DND-41 (cell line): ENCODE measurements around the gene NDOR1.

ENCODE experiments used
- ATAC-seq: fragments of 200-7000 bp; cut with Tn5 transposase; 3 replicates; pipeline ENCODE4 v1.9.1; 2021; ENCODE audit warnings: low read depth; ENCODE audit not compliant: insufficient read depth
- DNase-seq: peaks from one replicate; pipeline ENCODE4 v3.0.0-alpha.2; 2020
- H2AFZ ChIP-seq: 2 replicates; pipeline ENCODE4 v1.6.0; 2012; ENCODE audit warnings: low read depth, low read length
- H3K27ac ChIP-seq: 2 replicates; pipeline ENCODE4 v1.5.1; 2012; ENCODE audit warnings: low read length, inconsistent platforms
- H3K27me3 ChIP-seq: fragments of 200-600 bp; sonication (generic); 2 replicates; pipeline ENCODE4 v1.6.0; 2012; ENCODE audit warnings: low read length, mild to moderate bottlenecking, inconsistent platforms; ENCODE audit not compliant: insufficient read depth, poor library complexity
- H3K36me3 ChIP-seq: 2 replicates; pipeline ENCODE4 v1.5.1; 2012; ENCODE audit warnings: low read length, inconsistent platforms; ENCODE audit not compliant: insufficient read depth
- H3K4me1 ChIP-seq: 2 replicates; pipeline ENCODE4 v1.5.1; 2012; ENCODE audit warnings: mild to moderate bottlenecking, low read length; ENCODE audit not compliant: insufficient read depth
- H3K4me2 ChIP-seq: 2 replicates; pipeline ENCODE4 v1.6.0; 2012; ENCODE audit warnings: mild to moderate bottlenecking, moderate library complexity, low read length, inconsistent platforms; ENCODE audit not compliant: insufficient read depth
- H3K4me3 ChIP-seq, 2 experiments: fragments of 200-600 bp in 1 of 2; shearing (Covaris generic) in 1 of 2; 2 replicates each; pipeline ENCODE4 v1.5.1; 2012 to 2016; ENCODE audit warnings: inconsistent platforms in 2 of 2, low read length in 2 of 2, mild to moderate bottlenecking in 2 of 2, low read depth in 1 of 2, moderate library complexity in 1 of 2
- H3K79me2 ChIP-seq: 2 replicates; pipeline ENCODE4 v1.6.0; 2012; ENCODE audit warnings: low read length, inconsistent platforms; ENCODE audit not compliant: insufficient read depth
- H3K9ac ChIP-seq: 2 replicates; pipeline ENCODE4 v1.6.0; 2012; ENCODE audit warnings: low read depth, mild to moderate bottlenecking, inconsistent platforms, low read length, moderate library complexity
- H3K9me3 ChIP-seq: 2 replicates; pipeline ENCODE4 v1.5.1; 2012; ENCODE audit warnings: low read length, moderate library complexity, mild to moderate bottlenecking, inconsistent platforms; ENCODE audit not compliant: insufficient read depth, severe bottlenecking
- H4K20me1 ChIP-seq: 2 replicates; pipeline ENCODE4 v1.6.0; 2012; ENCODE audit warnings: low read length; ENCODE audit not compliant: insufficient read depth
- CTCF ChIP-seq: IDR thresholded peaks from 2 replicates; pipeline ENCODE4 v1.5.1; 2012; ENCODE audit warnings: borderline replicate concordance, low read length, moderate library complexity, mild to moderate bottlenecking; ENCODE audit not compliant: poor library complexity, severe bottlenecking; ENCODE audit errors: extremely low read depth
- EZH2 ChIP-seq: IDR thresholded peaks from 3 replicates; pipeline ENCODE4 v1.6.1; 2012; ENCODE audit warnings: borderline replicate concordance, low read depth, mild to moderate bottlenecking, moderate library complexity, low read length, inconsistent platforms; ENCODE audit not compliant: severe bottlenecking

The NDOR1 gene

DNA sequence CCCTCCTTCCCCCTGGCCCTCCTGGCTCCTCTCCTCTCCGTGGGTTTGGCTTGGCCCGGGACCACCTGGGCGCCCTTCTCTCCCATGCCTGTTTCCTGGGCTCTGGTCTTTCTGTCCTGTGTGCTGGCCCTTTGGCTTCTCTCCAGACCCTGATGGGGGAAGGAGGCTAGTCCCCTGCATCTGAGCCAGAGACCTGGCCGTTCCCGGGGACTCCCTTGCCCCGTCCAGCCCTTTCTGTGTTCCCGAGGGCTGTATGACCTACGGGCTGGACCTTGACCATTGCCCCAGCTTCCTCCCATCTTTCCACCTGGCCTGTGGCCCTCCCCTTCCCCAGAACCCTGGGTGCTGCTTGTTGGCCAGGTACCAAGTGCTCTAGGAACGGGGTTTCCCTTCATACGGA lies 58.0 kb downstream of the NDOR1 start:
- H4K20me1 ChIP-seq = peaks cover 11% of the 10 kb centered on the region
- peaks cover 55% of the 10 kb centered on the region for H3K36me3 ChIP-seq
- DNase-seq (no peak), ATAC-seq (no peak)
- H2AFZ ChIP-seq = no peak overlapping the region
- no peak overlapping the region for H3K9ac ChIP-seq
- no peak overlapping the region for H3K27ac ChIP-seq
- no peak overlapping the region for H3K4me3 ChIP-seq
- H3K9me3 ChIP-seq = no peaks in the 10 kb centered on the region
- no peaks in the 10 kb centered on the region for H3K4me1 ChIP-seq
- TF ChIP-seq CTCF = no peak
- TF ChIP-seq EZH2 = no peak
- peaks cover 9% of the 10 kb centered on the region; the same call in 1 of the 2 replicates for H3K79me2 ChIP-seq
- H3K4me2 ChIP-seq = no peak overlapping the region
- no peaks in the 10 kb centered on the region for H3K27me3 ChIP-seq

- peaks cover 5% of the 10 kb centered on the region; the same call in 1 of the 2 replicates for H3K79me2 ChIP-seq
- no peak overlapping the region for H3K4me3 ChIP-seq
- ATAC-seq (no peak), DNase-seq (no peak)
- no peak overlapping the region for H2AFZ ChIP-seq
- peaks cover 16% of the 10 kb centered on the region for H4K20me1 ChIP-seq
- no peaks in the 10 kb centered on the region for H3K4me1 ChIP-seq
- no peaks in the 10 kb centered on the region for H3K27me3 ChIP-seq
- peaks cover 55% of the 10 kb centered on the region for H3K36me3 ChIP-seq
- H3K9ac ChIP-seq = no peak overlapping the region
- TF ChIP-seq EZH2 (no peak), CTCF (no peak)
- no peak overlapping the region for H3K4me2 ChIP-seq
- H3K27ac ChIP-seq = no peak overlapping the region
- H3K9me3 ChIP-seq = no peaks in the 10 kb centered on the region
Observed at GRCh38 chr9:137264067-137264466, 58.6 kb downstream of the NDOR1 start.

GRCh38 chr9:137265496-137266161 lies 60.1 kb downstream of the NDOR1 start:
- no peak overlapping the region for H2AFZ ChIP-seq
- no peaks in the 10 kb centered on the region for H3K9me3 ChIP-seq
- H3K4me1 ChIP-seq = no peaks in the 10 kb centered on the region
- no peak overlapping the region for H3K27ac ChIP-seq
- no peak for TF ChIP-seq CTCF
- TF ChIP-seq EZH2 = no peak
- 0 out of 2 replicates have a peak, but pooled peaks cover 2% of the 10 kb centered on the region for H3K79me2 ChIP-seq
- no peak for DNase-seq
- H4K20me1 ChIP-seq = peaks cover 16% of the 10 kb centered on the region
- H3K4me2 ChIP-seq = no peak overlapping the region
- H3K9ac ChIP-seq = no peak overlapping the region
- H3K4me3 ChIP-seq = no peak overlapping the region
- peaks cover 58% of the 10 kb centered on the region for H3K36me3 ChIP-seq
- H3K27me3 ChIP-seq = no peaks in the 10 kb centered on the region
- no peak for ATAC-seq

DNA sequence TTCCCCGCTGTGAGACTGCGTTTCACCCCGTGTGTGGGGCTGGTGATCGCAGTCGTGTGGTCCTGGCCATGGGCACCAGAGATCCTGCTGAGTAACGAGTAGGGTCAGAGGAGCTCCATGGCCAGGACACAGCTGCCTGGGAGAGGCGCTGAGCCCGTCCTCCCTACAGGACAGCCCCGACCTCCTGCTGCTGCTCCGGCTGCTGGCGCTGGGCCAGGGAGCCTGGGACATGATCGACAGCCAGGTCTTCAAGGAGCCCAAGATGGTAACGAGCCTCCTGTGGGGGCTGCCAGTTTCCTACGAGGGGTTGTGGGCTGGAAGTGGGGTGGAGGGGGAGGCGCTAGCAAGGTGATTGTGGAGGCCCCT lies 60.6 kb downstream of the NDOR1 start:
- Histone ChIP-seq H3K27ac (no peak overlapping the region), H3K27me3 (no peaks in the 10 kb centered on the region), H3K79me2 (0 out of 2 replicates have a peak, but pooled peaks cover 2% of the 10 kb centered on the region), H3K9ac (no peak overlapping the region), H3K4me3 (no peak overlapping the region), H3K4me1 (no peaks in the 10 kb centered on the region), H4K20me1 (peaks cover 20% of the 10 kb centered on the region), H3K9me3 (no peaks in the 10 kb centered on the region), H3K4me2 (no peak overlapping the region), H2AFZ (no peak overlapping the region), H3K36me3 (peaks cover 62% of the 10 kb centered on the region)
- TF ChIP-seq EZH2 (no peak), CTCF (no peak)
- ATAC-seq (no peak), DNase-seq (no peak)
